ENCODE measurements around the gene MOB3C. TPM values are rescaled to one million over a fixed set of nuclear protein-coding genes. Genes with fewer than 3 reads are reported as not detected.

MOB3C gene
- total and polyA plus RNA-seq, 7 experiments from 2014 or later: 9.3 to 25.8 (median 21.7) TPM

- H3K9me3 ChIP-seq (ENCODE audit: control insufficient read depth in 2 of 3, low read length in 3 of 3): no peaks in the 10 kb centered on the region
- Mint-ChIP-seq H3K36me3 (peaks cover 3 to 39% (median 17%) of the 10 kb centered on the region in 5 donors), H3K4me1 (peaks cover 42 to 72% (median 54%) of the 10 kb centered on the region in 7 donors), H3K27ac (peak overlapping the region in 8 of 9 donors; percentile 2 to 55 (median 28)), H3K27me3 (no peaks in the 10 kb centered on the region), H3K9me3 (peaks cover 0 to 3% (median 0%) of the 10 kb centered on the region in 11 donors), H3K4me3 (peak overlapping the region in 7 of 10 donors; percentile 9 to 65 (median 39))
- no peak for ATAC-seq
- peaks cover 0 to 33% (median 9%) of the 10 kb centered on the region in 3 experiments for H3K36me3 ChIP-seq (ENCODE audit: control insufficient read depth in 2 of 3, insufficient read depth in 3 of 3, low read length in 3 of 3)
- no peaks in the 10 kb centered on the region for H3K27me3 ChIP-seq (ENCODE audit: control insufficient read depth in 2 of 2, insufficient read depth in 2 of 2, low read length in 2 of 2)
- H3K4me3 ChIP-seq (ENCODE audit: low read length): no peak overlapping the region
- no peak for DNase-seq
- ChIA-PET CTCF (interaction anchor here (0.5 to 1.1 kb wide), 2 partner anchors 10 to 97 kb away, joined by 4 read pairs; partner anchors contain the start of gene MOB3C), POLR2A (interaction anchor here (0.6 to 3.7 kb wide), 2 partner anchors 9 kb away, joined by 4 to 110 read pairs; partner anchors contain the start of gene MOB3C)
- no peak overlapping the region for H3K27ac ChIP-seq (ENCODE audit: low read depth, low read length)
- peaks cover 22 to 25% of the 10 kb centered on the region in 2 donors for H3K4me1 ChIP-seq (ENCODE audit: control insufficient read depth in 2 of 2, insufficient read depth in 2 of 2, low read length in 2 of 2)
- intact Hi-C loops (cut with micrococcal nuclease): loop anchor here in 1 of 2 donors (10.0 kb wide), 1 partner anchor 708 kb away; the partner anchor contains the start of gene STIL
These were observed 10.2 kb downstream of the MOB3C start for GRCh38 chr1:46606255-46606965.

DNA sequence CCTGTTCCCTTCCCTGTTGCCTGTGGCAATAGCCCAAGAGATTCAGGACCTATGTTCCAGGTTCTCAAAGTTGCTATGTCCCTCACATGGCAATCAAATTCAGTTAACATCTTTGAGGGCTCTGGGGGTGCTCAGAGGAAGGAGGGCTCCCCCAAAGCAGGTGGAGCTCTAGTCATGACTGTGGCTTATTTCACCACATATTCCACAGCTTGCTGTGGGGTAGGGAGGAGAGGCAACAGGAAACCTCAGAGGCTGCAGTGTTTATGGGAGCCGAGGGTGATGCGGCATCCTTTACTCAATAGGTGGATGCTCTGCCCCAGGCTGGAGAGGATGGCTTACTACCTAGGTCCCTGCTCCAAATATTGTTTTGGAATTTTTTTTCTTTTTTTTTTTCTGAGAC, 11.4 kb downstream of the MOB3C start:
- Histone ChIP-seq H3K4me1 (ENCODE audit: control insufficient read depth in 2 of 2, insufficient read depth in 2 of 2, low read length in 2 of 2) (peaks cover 22 to 27% of the 10 kb centered on the region in 2 donors), H3K27ac (ENCODE audit: low read depth, low read length) (no peak overlapping the region), H3K9me3 (ENCODE audit: control insufficient read depth in 2 of 3, low read length in 3 of 3) (no peaks in the 10 kb centered on the region), H3K36me3 (ENCODE audit: control insufficient read depth in 2 of 3, insufficient read depth in 3 of 3, low read length in 3 of 3) (peaks cover 0 to 25% (median 9%) of the 10 kb centered on the region in 3 experiments), H3K27me3 (ENCODE audit: control insufficient read depth in 2 of 2, insufficient read depth in 2 of 2, low read length in 2 of 2) (no peaks in the 10 kb centered on the region), H3K4me3 (ENCODE audit: low read length) (peak overlapping the region; percentile 86)
- DNase-seq (peak in 2 of 9 donors; percentile 19 to 21), ATAC-seq (no peak)
- peak overlapping the region; percentile 89 to 99 (median 94) for H3K4me3 Mint-ChIP-seq
- intact Hi-C loops (cut with micrococcal nuclease): loop anchor here in 1 of 2 donors (2.0 to 10.0 kb wide), 2 partner anchors 64 to 710 kb away; partner anchors contain the start of genes ATPAF1 and STIL
- peaks cover 42 to 73% (median 53%) of the 10 kb centered on the region in 7 donors for H3K4me1 Mint-ChIP-seq
- no peaks in the 10 kb centered on the region for H3K27me3 Mint-ChIP-seq
- ChIA-PET POLR2A (interaction anchor here (1.3 to 3.7 kb wide), 3 partner anchors 10 to 113 kb away, joined by 7 to 110 read pairs (median 10); partner anchors contain the start of genes EFCAB14 and MOB3C), CTCF (interaction anchor here (1.7 kb wide), 1 partner anchor 25 kb away, joined by 5 read pairs; no protein-coding TSS in a partner anchor)
- H3K27ac Mint-ChIP-seq: peak overlapping the region; percentile 38 to 93 (median 81)
- peaks cover 3 to 48% (median 11%) of the 10 kb centered on the region in 5 donors for H3K36me3 Mint-ChIP-seq
- H3K9me3 Mint-ChIP-seq: peaks cover 0 to 3% (median 0%) of the 10 kb centered on the region in 11 donors

DNA sequence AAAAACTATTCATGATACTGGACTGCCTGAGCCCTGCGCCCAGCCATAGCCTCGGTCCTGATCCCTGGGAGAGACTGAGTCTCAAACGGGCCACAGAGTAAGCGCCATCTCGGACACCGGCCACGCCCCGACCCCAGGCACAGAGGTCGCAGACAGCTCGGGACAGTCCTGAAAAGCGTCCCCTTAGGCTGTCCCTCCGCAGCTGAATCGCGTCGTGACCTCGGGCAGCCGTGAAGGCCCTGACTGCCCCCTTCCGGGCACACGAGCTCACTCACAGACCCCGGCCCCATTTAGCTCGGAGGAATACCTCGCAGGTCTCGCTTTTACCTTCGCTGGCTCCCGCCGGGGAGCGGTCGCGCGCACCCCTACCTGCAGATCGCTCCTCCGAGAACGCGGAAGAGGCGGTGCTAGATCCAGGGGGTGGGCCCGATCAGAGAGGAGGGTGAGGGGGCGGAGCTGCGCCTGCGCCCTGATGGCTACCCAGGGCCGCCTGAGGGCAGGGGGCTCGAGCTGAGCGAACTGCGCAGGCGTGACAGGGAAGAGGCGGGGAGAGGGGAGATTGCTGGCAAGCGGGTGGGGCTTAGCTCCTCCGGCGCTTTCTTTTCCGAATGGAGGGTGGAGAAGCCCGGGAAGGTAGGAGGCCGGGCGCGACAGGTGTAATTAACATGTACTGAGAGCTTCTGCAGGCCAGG, 12.6 kb downstream of the MOB3C start, which contains the start of gene MKNK1:
Gene MKNK1 (minus strand): TSS at position 411 of the 692 bp plus-strand sequence. CDS start 20,941 bp downstream, outside the sequence.
- Histone ChIP-seq H3K27ac (ENCODE audit: low read depth, low read length) (peak within 1 kb of the TSS; percentile 75), H3K36me3 (ENCODE audit: control insufficient read depth in 2 of 3, insufficient read depth in 3 of 3, low read length in 3 of 3) (peaks cover 0 to 14% (median 0%) of the 10 kb centered on the region in 3 experiments), H3K9me3 (ENCODE audit: control insufficient read depth in 2 of 3, low read length in 3 of 3) (no peaks in the 10 kb centered on the region), H3K4me1 (ENCODE audit: control insufficient read depth in 2 of 2, insufficient read depth in 2 of 2, low read length in 2 of 2) (peaks cover 22 to 38% of the 10 kb centered on the region in 2 donors), H3K27me3 (ENCODE audit: control insufficient read depth in 2 of 2, insufficient read depth in 2 of 2, low read length in 2 of 2) (no peaks in the 10 kb centered on the region), H3K4me3 (ENCODE audit: low read length) (peak within 1 kb of the TSS; percentile 86)
- intact Hi-C loops (cut with micrococcal nuclease): loop anchor here (1.0 to 10.0 kb wide), 13 partner anchors 9 to 917 kb away; partner anchors contain the start of genes ATPAF1 (in 2 of the 2), EFCAB14 (in 2 of the 2), MOB3C (in 2 of the 2) and RAD54L (in 2 of the 2)
- Mint-ChIP-seq H3K27ac (peak within 1 kb of the TSS; percentile 81 to 96 (median 93)), H3K27me3 (no peaks in the 10 kb centered on the region), H3K36me3 (peaks cover 0 to 41% (median 4%) of the 10 kb centered on the region in 5 donors), H3K4me1 (peaks cover 53 to 76% (median 59%) of the 10 kb centered on the region in 7 donors), H3K4me3 (peak within 1 kb of the TSS; percentile 89 to 99 (median 94)), H3K9me3 (peaks cover 0 to 3% (median 0%) of the 10 kb centered on the region in 11 donors)
- POLR2A ChIA-PET: interaction anchor here (0.5 to 3.7 kb wide), 15 partner anchors 10 to 706 kb away, joined by 3 to 110 read pairs (median 6); partner anchors contain the start of genes ATPAF1, EFCAB14 and MOB3C
- peak; percentile 96 to 99 (median 99) for DNase-seq
- CTCF ChIA-PET: interaction anchor here (0.5 to 1.7 kb wide), 7 partner anchors 10 to 128 kb away, joined by 3 to 7 read pairs (median 5); partner anchors contain the start of genes ATPAF1 and MOB3C
- ATAC-seq: peak; percentile 99

GRCh38 chr1:46603481-46603857, 13.1 kb downstream of the MOB3C start:
- intact Hi-C loops (cut with micrococcal nuclease): loop anchor here (5.0 to 10.0 kb wide), 5 partner anchors 71 to 916 kb away; partner anchors contain the start of genes GPBP1L1 (in 1 of the 2), LRRC41 (in 1 of the 2), RAD54L (in 1 of the 2) and STIL (in 1 of the 2)
- Histone ChIP-seq H3K27ac (ENCODE audit: low read depth, low read length) (peak overlapping the region; percentile 75), H3K27me3 (ENCODE audit: control insufficient read depth in 2 of 2, insufficient read depth in 2 of 2, low read length in 2 of 2) (no peaks in the 10 kb centered on the region), H3K9me3 (ENCODE audit: control insufficient read depth in 2 of 3, low read length in 3 of 3) (no peaks in the 10 kb centered on the region), H3K4me1 (ENCODE audit: control insufficient read depth in 2 of 2, insufficient read depth in 2 of 2, low read length in 2 of 2) (peaks cover 22 to 43% of the 10 kb centered on the region in 2 donors), H3K36me3 (ENCODE audit: control insufficient read depth in 2 of 3, insufficient read depth in 3 of 3, low read length in 3 of 3) (peaks cover 0 to 9% (median 0%) of the 10 kb centered on the region in 3 experiments), H3K4me3 (ENCODE audit: low read length) (peak overlapping the region; percentile 86)
- POLR2A ChIA-PET: interaction anchor here (1.0 to 3.7 kb wide), 11 partner anchors 9 to 115 kb away, joined by 3 to 110 read pairs (median 7); partner anchors contain the start of genes ATPAF1, EFCAB14 and MOB3C
- DNase-seq (no peak), ATAC-seq (no peak)
- H3K9me3 Mint-ChIP-seq: peaks cover 0 to 2% (median 0%) of the 10 kb centered on the region in 11 donors
- H3K36me3 Mint-ChIP-seq: peaks cover 0 to 37% (median 4%) of the 10 kb centered on the region in 5 donors
- H3K4me1 Mint-ChIP-seq: peaks cover 53 to 80% (median 62%) of the 10 kb centered on the region in 7 donors
- H3K27ac Mint-ChIP-seq: peak overlapping the region; percentile 81 to 96 (median 92)
- CTCF ChIA-PET: interaction anchor here (0.8 to 1.5 kb wide), 3 partner anchors 13 to 122 kb away, joined by 3 to 7 read pairs (median 4); partner anchors contain the start of genes ATPAF1 and MOB3C
- H3K27me3 Mint-ChIP-seq: no peaks in the 10 kb centered on the region
- peak overlapping the region; percentile 89 to 99 (median 94) for H3K4me3 Mint-ChIP-seq

GRCh38 chr1:46601257-46602007, 15.2 kb downstream of the MOB3C start:
- POLR2A ChIA-PET: interaction anchor here (1.5 kb wide), 1 partner anchor 13 kb away, joined by 4 read pairs; no protein-coding TSS in a partner anchor
- CTCF ChIA-PET: interaction anchor here (1.4 kb wide), 1 partner anchor 16 kb away, joined by 4 read pairs; the partner anchor contains the start of gene MOB3C

More at GRCh38 chr1:46601257-46602007, 15.2 kb downstream of the MOB3C start:
- H3K4me3 Mint-ChIP-seq: peak overlapping the region; percentile 2 to 72 (median 50)
- Histone ChIP-seq H3K4me3 (ENCODE audit: low read length) (no peak overlapping the region), H3K27ac (ENCODE audit: low read depth, low read length) (no peak overlapping the region), H3K9me3 (ENCODE audit: control insufficient read depth in 2 of 3, low read length in 3 of 3) (no peaks in the 10 kb centered on the region), H3K36me3 (ENCODE audit: control insufficient read depth in 2 of 3, insufficient read depth in 3 of 3, low read length in 3 of 3) (no peaks in the 10 kb centered on the region), H3K27me3 (ENCODE audit: control insufficient read depth in 2 of 2, insufficient read depth in 2 of 2, low read length in 2 of 2) (no peaks in the 10 kb centered on the region), H3K4me1 (ENCODE audit: control insufficient read depth in 2 of 2, insufficient read depth in 2 of 2, low read length in 2 of 2) (peaks cover 22 to 43% of the 10 kb centered on the region in 2 donors)
- H3K27ac Mint-ChIP-seq: peak overlapping the region in 6 of 9 donors; percentile 6 to 85 (median 45)
- H3K4me1 Mint-ChIP-seq: peaks cover 61 to 90% (median 71%) of the 10 kb centered on the region in 7 donors
- intact Hi-C loops (cut with micrococcal nuclease): loop anchor here (5.0 to 10.0 kb wide), 5 partner anchors 69 to 914 kb away; partner anchors contain the start of genes GPBP1L1 (in 1 of the 2), LRRC41 (in 1 of the 2), RAD54L (in 1 of the 2) and STIL (in 1 of the 2)
- ATAC-seq: no peak
- no peak for DNase-seq
- no peaks in the 10 kb centered on the region for H3K9me3 Mint-ChIP-seq
- H3K27me3 Mint-ChIP-seq: no peaks in the 10 kb centered on the region
- H3K36me3 Mint-ChIP-seq: peaks cover 0 to 45% (median 0%) of the 10 kb centered on the region in 5 donors

Data from naive thymus-derived CD4-positive, alpha-beta T cell (primary cell).